SK-N-SH treated with all-trans-retinoic acid at 6 μM for 48 hours (cell line): ENCODE measurements around the gene TGFA.

Experiments used
- ATAC-seq: fragments of 200-7000 bp; cut with Tn5 transposase; 3 replicates; pipeline ENCODE4 v1.9.1; 2020; ENCODE audit warnings: mild to moderate bottlenecking, moderate library complexity
- ARNTL ChIP-seq: fragments of 450-650 bp; formaldehyde crosslinking; IDR thresholded peaks from 2 replicates; pipeline ENCODE4 v1.5.0; 2020; ENCODE audit warnings: low read depth, mild to moderate bottlenecking, moderate library complexity, borderline replicate concordance
- BACH2 ChIP-seq: fragments of 250-450 bp; sonication (Bioruptor Pico); IDR thresholded peaks from 2 replicates; pipeline ENCODE4 v1.9.0; 2021; ENCODE audit warnings: mild to moderate bottlenecking, borderline replicate concordance
- CREB5 ChIP-seq: fragments of 250-450 bp; sonication (Bioruptor Pico); IDR thresholded peaks from 2 replicates; pipeline ENCODE4 v1.5.1; 2020; ENCODE audit warnings: low read depth, mild to moderate bottlenecking, moderate library complexity
- CSDC2 ChIP-seq: fragments of 250-450 bp; sonication (Bioruptor Pico); IDR thresholded peaks from 2 replicates; pipeline ENCODE4 v1.5.0; 2020; ENCODE audit warnings: mild to moderate bottlenecking, moderate library complexity
- CSRNP3 ChIP-seq: fragments of 250-450 bp; sonication (Bioruptor Pico); IDR thresholded peaks from 2 replicates; pipeline ENCODE4 v1.5.1; 2021; ENCODE audit warnings: mild to moderate bottlenecking, moderate library complexity
- ESRRG ChIP-seq: fragments of 250-450 bp; sonication (Bioruptor Pico); IDR thresholded peaks from 2 replicates; pipeline ENCODE4 v1.6.1; 2021; ENCODE audit warnings: mild to moderate bottlenecking
- GLIS3 ChIP-seq: fragments of 250-450 bp; sonication (Bioruptor Pico); IDR thresholded peaks from 2 replicates; pipeline ENCODE4 v1.5.0; 2020; ENCODE audit warnings: mild to moderate bottlenecking, moderate library complexity
- PATZ1 ChIP-seq: fragments of 250-450 bp; sonication (Bioruptor Pico); IDR thresholded peaks from 2 replicates; pipeline ENCODE4 v1.8.0; 2020; ENCODE audit warnings: mild to moderate bottlenecking, moderate library complexity, borderline replicate concordance
- POU6F1 ChIP-seq: fragments of 250-450 bp; sonication (Bioruptor Pico); IDR thresholded peaks from 2 replicates; pipeline ENCODE4 v1.8.0; 2021; ENCODE audit warnings: low read depth, mild to moderate bottlenecking, moderate library complexity, borderline replicate concordance
- PPARA ChIP-seq: fragments of 250-450 bp; sonication (Bioruptor Pico); IDR thresholded peaks from 2 replicates; pipeline ENCODE4 v1.5.0; 2020; ENCODE audit warnings: mild to moderate bottlenecking, borderline replicate concordance
- RARB ChIP-seq: fragments of 250-450 bp; sonication (Bioruptor Pico); IDR thresholded peaks from 2 replicates; pipeline ENCODE4 v1.8.0; 2021; ENCODE audit warnings: mild to moderate bottlenecking, moderate library complexity
- SNAI2 ChIP-seq: fragments of 250-450 bp; sonication (Bioruptor Pico); IDR thresholded peaks from 2 replicates; pipeline ENCODE4 v1.5.0; 2020; ENCODE audit warnings: mild to moderate bottlenecking, moderate library complexity
- TCF4 ChIP-seq: fragments of 250-450 bp; sonication (Bioruptor Pico); IDR thresholded peaks from 2 replicates; pipeline ENCODE4 v1.8.0; 2021; ENCODE audit warnings: mild to moderate bottlenecking, moderate library complexity, borderline replicate concordance
- TOX ChIP-seq: fragments of 250-450 bp; sonication (Bioruptor Pico); IDR thresholded peaks from 2 replicates; pipeline ENCODE4 v1.8.0; 2021; ENCODE audit warnings: mild to moderate bottlenecking, moderate library complexity, borderline replicate concordance
- TSHZ2 ChIP-seq: fragments of 250-450 bp; sonication (Bioruptor Pico); IDR thresholded peaks from 2 replicates; pipeline ENCODE4 v1.5.0; 2020; ENCODE audit warnings: mild to moderate bottlenecking, moderate library complexity
- ZC3H10 ChIP-seq: fragments of 250-450 bp; sonication (Bioruptor Pico); IDR thresholded peaks from 2 replicates; pipeline ENCODE4 v1.5.1; 2021; ENCODE audit warnings: mild to moderate bottlenecking, moderate library complexity
- ZFP3 ChIP-seq: fragments of 250-450 bp; sonication (Bioruptor Pico); IDR thresholded peaks from 2 replicates; pipeline ENCODE4 v1.5.0; 2020; ENCODE audit warnings: mild to moderate bottlenecking, moderate library complexity
- ZFP30 ChIP-seq: fragments of 450-650 bp; formaldehyde crosslinking; IDR thresholded peaks from 2 replicates; pipeline ENCODE4 v1.5.0; 2022; ENCODE audit warnings: mild to moderate bottlenecking, moderate library complexity
- ZNF565 ChIP-seq: fragments of 450-650 bp; formaldehyde crosslinking; conservative IDR thresholded peaks from 2 replicates; pipeline ENCODE4 v1.5.0; 2020; ENCODE audit warnings: low read depth, mild to moderate bottlenecking, moderate library complexity
- ZNF70 ChIP-seq: fragments of 450-650 bp; formaldehyde crosslinking; IDR thresholded peaks from 2 replicates; pipeline ENCODE4 v1.5.0; 2020; ENCODE audit warnings: mild to moderate bottlenecking, moderate library complexity
- ZNF8 ChIP-seq: fragments of 450-650 bp; formaldehyde crosslinking; IDR thresholded peaks from 2 replicates; pipeline ENCODE4 v1.5.0; 2020; ENCODE audit warnings: mild to moderate bottlenecking, moderate library complexity

Gene TGFA

GRCh38 chr2:70503896-70504295, 49.7 kb downstream of the TGFA start:
- ATAC-seq = no peak
- TF ChIP-seq PPARA (CRISPR knock-in tag) (no peak), ARNTL (CRISPR knock-in tag) (no peak), ZNF70 (CRISPR knock-in tag) (no peak), ZFP30 (CRISPR knock-in tag) (no peak), ZFP3 (CRISPR knock-in tag) (no peak), BACH2 (CRISPR knock-in tag) (no peak), CREB5 (CRISPR knock-in tag) (no peak), TOX (CRISPR knock-in tag) (no peak), TCF4 (CRISPR knock-in tag) (no peak), SNAI2 (no peak)

GRCh38 chr2:70501728-70502127, 51.9 kb downstream of the TGFA start:
- TF ChIP-seq PPARA (CRISPR knock-in tag) (no peak), SNAI2 (no peak), ZFP30 (CRISPR knock-in tag) (no peak), BACH2 (CRISPR knock-in tag) (no peak), CREB5 (CRISPR knock-in tag) (no peak), PATZ1 (CRISPR knock-in tag) (no peak), ARNTL (CRISPR knock-in tag) (no peak), GLIS3 (CRISPR knock-in tag) (no peak), ZFP3 (CRISPR knock-in tag) (no peak), TCF4 (CRISPR knock-in tag) (no peak), ZNF565 (CRISPR knock-in tag) (no peak), TSHZ2 (CRISPR knock-in tag) (no peak), ZNF8 (CRISPR knock-in tag) (no peak), ZNF70 (CRISPR knock-in tag) (no peak), CSRNP3 (no peak), ESRRG (CRISPR knock-in tag) (no peak), CSDC2 (CRISPR knock-in tag) (no peak), RARB (CRISPR knock-in tag) (no peak)
- no peak for ATAC-seq

GRCh38 chr2:70501215-70501614, 52.4 kb downstream of the TGFA start:
- no peak for TF ChIP-seq POU6F1 (CRISPR knock-in tag)
- TF ChIP-seq PATZ1 (CRISPR knock-in tag) = no peak
- TF ChIP-seq ZFP3 (CRISPR knock-in tag) = no peak
- no peak for TF ChIP-seq ZNF565 (CRISPR knock-in tag)
- TF ChIP-seq ZC3H10 (CRISPR knock-in tag) = no peak
- no peak for ATAC-seq
